CD4-positive, alpha-beta T cell (primary cell): ENCODE measurements around the gene AMOTL2. TPM values are rescaled to one million over a fixed set of nuclear protein-coding genes. Genes with fewer than 3 reads are reported as not detected.

ENCODE experiments used
- ATAC-seq: fragments of 200-7000 bp; cut with Tn5 transposase; one replicate; pipeline ENCODE4 v1.10.0; 2022; ENCODE audit warnings: mild to moderate bottlenecking; ENCODE audit not compliant: poor library complexity
- CTCF ChIA-PET: fragments of 350-600 bp; sonication (Branson Sonifier 250); formaldehyde crosslinking; loops from one replicate; lab custom pipeline; 2021; ENCODE audit warnings: antibody characterized with exemption, inconsistent platforms; lab: Charles Lee
- POLR2A ChIA-PET: fragments of 350-600 bp; sonication (Branson Sonifier 250); formaldehyde crosslinking; loops from one replicate; lab custom pipeline; 2021; ENCODE audit warnings: antibody characterized with exemption, inconsistent platforms; lab: Charles Lee
- DNase-seq, 14 experiments: peaks; one replicate each; pipeline ENCODE4 v3.0.0-alpha.2; 2013 to 2020; ENCODE audit warnings: mixed read lengths in 2 of 14
- H3K27ac ChIP-seq, 2 donors: one replicate each; pipeline versions ENCODE4 v1.5.1 to v1.7.0; 2013; ENCODE audit warnings: low read length in 2 of 2, low read depth in 1 of 2, mild to moderate bottlenecking in 1 of 2
- H3K27me3 ChIP-seq, 2 experiments: 1 replicate in 1 of 2; 2 replicates in 1 of 2; pipeline versions ENCODE4 v1.6.1 to v1.7.0; 2013; ENCODE audit warnings: low read length in 2 of 2, control low read depth in 1 of 2, mild to moderate bottlenecking in 1 of 2, moderate library complexity in 1 of 2; ENCODE audit not compliant: insufficient read depth in 2 of 2, control insufficient read depth in 1 of 2
- H3K36me3 ChIP-seq: one replicate; pipeline ENCODE4 v1.6.1; 2013; ENCODE audit warnings: low read length, control low read depth; ENCODE audit not compliant: insufficient read depth
- H3K4me1 ChIP-seq: one replicate; pipeline ENCODE4 v1.6.1; 2013; ENCODE audit warnings: low read length, control low read depth; ENCODE audit not compliant: insufficient read depth
- H3K4me3 ChIP-seq: one replicate; pipeline ENCODE4 v1.5.1; 2013; ENCODE audit warnings: mild to moderate bottlenecking, low read length, moderate library complexity
- H3K9me3 ChIP-seq, 2 experiments: 1 replicate in 1 of 2; 2 replicates in 1 of 2; pipeline versions ENCODE4 v1.6.1 to v1.7.0; 2013; ENCODE audit warnings: low read length in 2 of 2, mild to moderate bottlenecking in 2 of 2, control low read depth in 1 of 2, moderate library complexity in 1 of 2; ENCODE audit not compliant: control insufficient read depth in 1 of 2, insufficient read depth in 1 of 2
- H3K27ac Mint-ChIP-seq: one replicate; pipeline ENCODE4 v1.8.0; 2020; ENCODE audit warnings: mixed read lengths
- H3K27me3 Mint-ChIP-seq: one replicate; pipeline ENCODE4 v1.8.0; 2021; ENCODE audit warnings: mixed read lengths
- H3K36me3 Mint-ChIP-seq: one replicate; pipeline ENCODE4 v1.8.0; 2021; ENCODE audit warnings: low read depth, mixed read lengths
- H3K4me1 Mint-ChIP-seq: one replicate; pipeline ENCODE4 v1.8.0; 2021; ENCODE audit warnings: low read depth, mixed read lengths
- H3K4me3 Mint-ChIP-seq: one replicate; pipeline ENCODE4 v1.8.0; 2020; ENCODE audit warnings: mild to moderate bottlenecking, mixed read lengths
- H3K9me3 Mint-ChIP-seq: one replicate; pipeline ENCODE4 v1.8.0; 2020; ENCODE audit warnings: mixed read lengths
- intact Hi-C, 2 experiments: fragments of 100-400 bp; cut with DNase I in 1 of 2; cut with micrococcal nuclease in 1 of 2; formaldehyde crosslinking; loops; one replicate each; pipeline versions ENCODE4 v1.15.1 to v1.9.0; 2023 to 2025; cut with DNase I, micrococcal nuclease
- total RNA-seq, 174 experiments: library from RNA in 2 of 174; stranded (reverse) in 2 of 174; gene quantifications; one replicate each; pipeline ENCODE4 v1.2.3 and lab custom pipeline; 2021 to 2026
- TF ChIP-seq, protein P1 (sequence below): fragments of 200-600 bp; IDR thresholded peaks from one replicate; pipeline ENCODE4 v1.8.0; 2022; ENCODE audit warnings: antibody characterized with exemption, mild to moderate bottlenecking

Gene AMOTL2
- total RNA-seq, 2 experiments from 2014 or later, result not detected

DNA sequence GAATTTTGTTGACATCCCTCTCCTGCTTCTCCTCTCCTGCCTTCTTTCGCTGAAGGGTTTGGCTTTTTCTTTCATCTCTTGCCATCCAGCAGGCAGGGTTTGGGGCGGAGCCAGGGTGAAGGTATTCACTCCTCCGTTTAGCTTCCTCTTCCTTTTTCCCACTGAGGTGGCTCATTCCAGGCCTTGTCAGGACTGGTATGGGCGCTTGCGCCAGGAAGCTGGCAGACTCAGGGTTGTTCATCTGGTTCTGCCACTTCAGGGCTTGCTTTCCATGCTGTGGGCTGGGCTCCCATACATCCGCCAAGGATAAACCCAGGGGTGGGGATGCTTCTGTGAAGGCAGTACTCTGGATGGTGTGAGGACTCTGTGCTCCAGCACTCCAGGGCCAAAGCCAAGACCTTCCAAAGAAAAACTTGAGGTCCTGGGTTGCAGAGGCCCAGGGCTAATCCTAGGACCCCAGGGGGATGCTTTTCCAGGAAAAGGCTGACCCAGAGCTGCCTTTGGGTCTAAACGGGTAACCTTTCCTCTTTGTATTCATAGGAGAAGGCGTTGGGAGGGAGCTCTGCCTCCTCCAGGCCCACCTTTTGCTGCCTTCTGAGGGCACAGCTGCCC lies 7.7 kb upstream of the AMOTL2 start:
- TF ChIP-seq, protein P1, sequence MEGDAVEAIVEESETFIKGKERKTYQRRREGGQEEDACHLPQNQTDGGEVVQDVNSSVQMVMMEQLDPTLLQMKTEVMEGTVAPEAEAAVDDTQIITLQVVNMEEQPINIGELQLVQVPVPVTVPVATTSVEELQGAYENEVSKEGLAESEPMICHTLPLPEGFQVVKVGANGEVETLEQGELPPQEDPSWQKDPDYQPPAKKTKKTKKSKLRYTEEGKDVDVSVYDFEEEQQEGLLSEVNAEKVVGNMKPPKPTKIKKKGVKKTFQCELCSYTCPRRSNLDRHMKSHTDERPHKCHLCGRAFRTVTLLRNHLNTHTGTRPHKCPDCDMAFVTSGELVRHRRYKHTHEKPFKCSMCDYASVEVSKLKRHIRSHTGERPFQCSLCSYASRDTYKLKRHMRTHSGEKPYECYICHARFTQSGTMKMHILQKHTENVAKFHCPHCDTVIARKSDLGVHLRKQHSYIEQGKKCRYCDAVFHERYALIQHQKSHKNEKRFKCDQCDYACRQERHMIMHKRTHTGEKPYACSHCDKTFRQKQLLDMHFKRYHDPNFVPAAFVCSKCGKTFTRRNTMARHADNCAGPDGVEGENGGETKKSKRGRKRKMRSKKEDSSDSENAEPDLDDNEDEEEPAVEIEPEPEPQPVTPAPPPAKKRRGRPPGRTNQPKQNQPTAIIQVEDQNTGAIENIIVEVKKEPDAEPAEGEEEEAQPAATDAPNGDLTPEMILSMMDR, result no peak
- DNase-seq (no peak), ATAC-seq (no peak)
- no peaks in the 10 kb centered on the region for H3K9me3 ChIP-seq
- H3K4me1 Mint-ChIP-seq, result no peaks in the 10 kb centered on the region
- H3K36me3 Mint-ChIP-seq, result no peaks in the 10 kb centered on the region
- no peaks in the 10 kb centered on the region for H3K9me3 Mint-ChIP-seq
- ChIA-PET POLR2A (no interaction called here), CTCF (no interaction called here)
- no peak overlapping the region for H3K27ac Mint-ChIP-seq
- peaks cover 0 to under 1% of the 10 kb centered on the region in 2 experiments for H3K27me3 ChIP-seq
- no peak overlapping the region for H3K4me3 ChIP-seq
- intact Hi-C loops, result no loop called here
- no peaks in the 10 kb centered on the region for H3K36me3 ChIP-seq
- H3K4me1 ChIP-seq, result no peaks in the 10 kb centered on the region
- no peak overlapping the region for H3K27ac ChIP-seq
- no peak overlapping the region for H3K4me3 Mint-ChIP-seq
- peaks cover 20% of the 10 kb centered on the region for H3K27me3 Mint-ChIP-seq

DNA sequence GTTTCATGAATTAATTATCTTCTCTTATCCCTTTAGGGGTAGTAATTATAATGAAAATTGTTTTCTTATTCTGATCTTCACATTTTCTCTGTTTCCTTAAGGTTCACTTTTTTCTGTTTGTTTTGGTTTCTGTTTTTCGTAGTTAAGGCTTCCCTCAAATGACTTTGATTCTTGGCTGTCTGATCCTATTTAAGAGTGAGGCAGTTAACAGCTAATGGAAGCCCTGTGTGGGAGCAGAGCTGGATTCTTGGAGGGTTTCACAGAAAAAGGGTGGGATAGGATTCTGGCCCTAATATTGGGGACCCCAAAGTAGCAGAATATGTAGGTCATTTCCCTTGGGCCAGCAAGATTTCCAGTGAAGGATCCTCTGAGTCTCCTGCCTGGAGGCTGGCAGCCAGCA lies 6.8 kb upstream of the AMOTL2 start:
- DNase-seq (no peak), ATAC-seq (no peak)
- Histone ChIP-seq H3K4me3 (no peak overlapping the region), H3K27me3 (peaks cover 0 to under 1% of the 10 kb centered on the region in 2 experiments), H3K27ac (no peak overlapping the region), H3K36me3 (no peaks in the 10 kb centered on the region), H3K4me1 (no peaks in the 10 kb centered on the region), H3K9me3 (no peaks in the 10 kb centered on the region)
- TF ChIP-seq, protein P1, result no peak
- Mint-ChIP-seq H3K27me3 (peaks cover 25% of the 10 kb centered on the region), H3K9me3 (no peaks in the 10 kb centered on the region), H3K36me3 (no peaks in the 10 kb centered on the region), H3K4me3 (no peak overlapping the region), H3K4me1 (no peaks in the 10 kb centered on the region), H3K27ac (no peak overlapping the region)
- POLR2A ChIA-PET, result no interaction called here
- CTCF ChIA-PET, result no interaction called here
- intact Hi-C loops, result no loop called here

DNA sequence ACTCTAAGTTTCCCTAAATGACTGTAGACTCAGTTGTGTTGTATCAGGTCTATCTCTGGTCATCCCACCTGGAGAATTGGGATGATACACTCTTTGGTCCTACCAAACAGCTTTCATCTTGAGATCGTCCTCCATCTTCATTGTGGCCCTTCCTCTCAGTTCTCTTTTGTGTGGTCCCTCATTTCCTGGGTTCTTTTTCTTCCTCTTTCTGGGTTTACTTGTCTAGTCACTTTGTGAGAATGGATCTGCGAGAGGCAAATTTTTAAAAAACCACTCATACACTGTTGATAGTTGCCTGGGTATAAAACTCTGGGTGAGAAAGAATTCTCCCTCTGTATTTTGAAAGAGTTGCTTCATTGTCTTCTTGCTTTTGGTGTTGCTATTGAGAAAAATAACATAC lies 6.0 kb upstream of the AMOTL2 start:
- H3K4me3 ChIP-seq, result no peak overlapping the region
- peaks cover 34% of the 10 kb centered on the region for H3K27me3 Mint-ChIP-seq
- TF ChIP-seq, protein P1, result no peak
- no peak overlapping the region for H3K4me3 Mint-ChIP-seq
- no peaks in the 10 kb centered on the region for H3K36me3 ChIP-seq
- peaks cover 5% of the 10 kb centered on the region for H3K4me1 Mint-ChIP-seq
- H3K4me1 ChIP-seq, result peaks cover under 1% of the 10 kb centered on the region
- H3K9me3 Mint-ChIP-seq, result no peaks in the 10 kb centered on the region
- no peaks in the 10 kb centered on the region for H3K9me3 ChIP-seq
- ChIA-PET POLR2A (no interaction called here), CTCF (no interaction called here)
- H3K27ac Mint-ChIP-seq, result no peak overlapping the region
- ATAC-seq (no peak), DNase-seq (no peak)
- H3K36me3 Mint-ChIP-seq, result no peaks in the 10 kb centered on the region
- H3K27me3 ChIP-seq, result peaks cover 3 to 9% of the 10 kb centered on the region in 2 experiments
- H3K27ac ChIP-seq, result no peak overlapping the region
- intact Hi-C loops, result no loop called here
